ENCODE data around the gene SLC39A3.

- no peak for TF ChIP-seq ZNF274 (IDR thresholded peaks at IDR 0.05; ENCODE audit: low read depth, low read length)
- TF ChIP-seq POLR2A (IDR thresholded peaks at IDR 0.05; ENCODE audit: borderline replicate concordance, extremely low read depth, insufficient read depth, insufficient read length) = no peak
- TF ChIP-seq CTCF (IDR thresholded peaks at IDR 0.05 in 2 of 3, conservative IDR thresholded peaks at IDR 0.05 in 1 of 3; ENCODE audit: borderline replicate concordance in 1 of 3, insufficient read depth in 1 of 3, low read depth in 2 of 3, low read length in 2 of 3) = no peak
- no peak for TF ChIP-seq CEBPB (IDR thresholded peaks at IDR 0.05; ENCODE audit: low read depth)
- no peak for TF ChIP-seq MAX (IDR thresholded peaks at IDR 0.05)
- no peak for TF ChIP-seq TCF7L2 (IDR thresholded peaks at IDR 0.05; ENCODE audit: borderline replicate concordance, extremely low read depth, insufficient read depth, insufficient read length)
- no peak for TF ChIP-seq JUND (IDR thresholded peaks at IDR 0.05)
- no peak for TF ChIP-seq ZFX (IDR thresholded peaks at IDR 0.05)
- no peak for TF ChIP-seq SP1 (IDR thresholded peaks at IDR 0.05; ENCODE audit: low read depth)
- TF ChIP-seq ATF3 (IDR thresholded peaks at IDR 0.05) = no peak
- no peak for TF ChIP-seq EZH2 (IDR thresholded peaks at IDR 0.05)
Measured at GRCh38 chr19:2736550-2737190, 3.1 kb downstream of the SLC39A3 start.

Measured in HCT116 (cell line).